Aorta (tissue), 5 donors: ENCODE results near the gene IGIP. TPM values are rescaled to one million over a fixed set of nuclear protein-coding genes. Genes with fewer than 3 reads are reported as not detected.
A peak's percentile ranks its signal among the peaks of the same experiment; 100 is the strongest.

Experiments
- ATAC-seq: fragments of 200-7000 bp; cut with Tn5 transposase; one replicate; pipeline ENCODE4 v1.9.1; 2022; ENCODE audit warnings: moderate library complexity; ENCODE audit not compliant: low FRiP score
- DNase-seq, 2 donors: peaks; one replicate each; pipeline ENCODE4 v3.0.0-alpha.2; 2020
- H3K27ac ChIP-seq, 2 donors: one replicate each; pipeline ENCODE4 v1.5.1; 2013; ENCODE audit warnings: low read length in 2 of 2, mild to moderate bottlenecking in 2 of 2, moderate library complexity in 2 of 2, control low read depth in 1 of 2, inconsistent platforms in 1 of 2, low read depth in 1 of 2
- H3K27me3 ChIP-seq, 2 donors: one replicate each; pipeline ENCODE4 v1.6.1; 2013; ENCODE audit warnings: control low read depth in 1 of 2, low read length in 1 of 2, mild to moderate bottlenecking in 1 of 2, moderate library complexity in 1 of 2; ENCODE audit not compliant: insufficient read depth in 2 of 2, control insufficient read depth in 1 of 2
- H3K36me3 ChIP-seq, 2 donors: one replicate each; pipeline ENCODE4 v1.6.1; 2013; ENCODE audit warnings: control low read depth in 1 of 2, low read length in 1 of 2, mild to moderate bottlenecking in 1 of 2; ENCODE audit not compliant: insufficient read depth in 2 of 2, control insufficient read depth in 1 of 2
- H3K4me1 ChIP-seq, 2 donors: one replicate each; pipeline ENCODE4 v1.6.1; 2013; ENCODE audit warnings: low read length in 2 of 2, control low read depth in 1 of 2, mild to moderate bottlenecking in 1 of 2, moderate library complexity in 1 of 2; ENCODE audit not compliant: insufficient read depth in 2 of 2, control insufficient read depth in 1 of 2
- H3K4me3 ChIP-seq, 2 donors: one replicate each; pipeline ENCODE4 v1.5.1; 2013; ENCODE audit warnings: low read length in 2 of 2, control low read depth in 1 of 2, mild to moderate bottlenecking in 1 of 2
- H3K9me3 ChIP-seq: one replicate; pipeline ENCODE4 v1.6.1; 2013; ENCODE audit warnings: mild to moderate bottlenecking, low read length; ENCODE audit not compliant: control insufficient read depth
- WGBS, 2 donors: extraction: QIAGEN DNeasy Blood & Tissue Kit; methylation state at CpG; one replicate each; pipeline ENCODE4 v1.1.7; 2013; 5-methylcytosine and 5-hydroxymethylcytosine counted together
- intact Hi-C, 2 donors: fragments of 100-400 bp; cut with DNase I; formaldehyde crosslinking; loops; one replicate each; pipeline versions ENCODE4 v1.14.2 to v1.15.0; 2022
- polyA plus RNA-seq, 2 donors: library from polyadenylated mRNA; stranded (reverse); fragments of 200-250 nt; gene quantifications; one replicate each; pipeline ENCODE4 v1.2.3, GENCODE V29; 2013
- total RNA-seq, 2 donors: library from RNA; stranded (reverse); fragmentation: NEBNext Ultra II Directional; extraction: Animal tissue kit (Norgen Biotek cat#: 25700); gene quantifications; one replicate each; pipeline ENCODE4 v1.2.1, GENCODE V29; 2021
- donor health status: healthy with polysubstance abuse.
- donor health status: Bipolar disorder and iron deficiency.
- donor health status: DM: no; HTN: no; CAD: no.
- donor health status: DM: no; HTN: no; CAD: no.
- donor health status: DM: yes; HTN: yes; CAD: no.

Gene IGIP
- total and polyA plus RNA-seq, 4 donors = 12.9 to 29.1 (median 23.6) TPM

- intact Hi-C loops = no loop called here
- 71 to 74% methylated on average over 24 of the region's 24 CpGs for WGBS, 2 donors
- Histone ChIP-seq H3K27me3 (no peaks in the 10 kb centered on the region), H3K4me1 (no peaks in the 10 kb centered on the region), H3K36me3 (no peaks in the 10 kb centered on the region), H3K27ac (no peak overlapping the region), H3K4me3 (peak overlapping the region; percentile 54 to 83), H3K9me3 (no peaks in the 10 kb centered on the region)
- no peak for DNase-seq
- ATAC-seq = no peak
Measured at GRCh38 chr5:140109018-140109758, 16.5 kb upstream of the IGIP start.

GRCh38 chr5:140109759-140110645 is 15.7 kb upstream of the IGIP start:
- 87 to 93% methylated on average over 2 of the region's 2 CpGs for WGBS, 2 donors

GRCh38 chr5:140110646-140110957 is 15.1 kb upstream of the IGIP start:
- Histone ChIP-seq H3K36me3 (no peaks in the 10 kb centered on the region), H3K4me3 (no peak overlapping the region), H3K27ac (no peak overlapping the region), H3K9me3 (no peaks in the 10 kb centered on the region), H3K27me3 (no peaks in the 10 kb centered on the region), H3K4me1 (no peaks in the 10 kb centered on the region)
- intact Hi-C loops = loop anchor here in 1 of 2 donors (5.0 kb wide), 1 partner anchor 37 kb away; no protein-coding TSS in a partner anchor
- ATAC-seq (no peak), DNase-seq (no peak)
- WGBS, 2 donors = 39 to 61% methylated on average over 1 of the region's 1 CpG

More at GRCh38 chr5:140109759-140110645, 15.7 kb upstream of the IGIP start:
- ATAC-seq (no peak), DNase-seq (no peak)
- intact Hi-C loops = loop anchor here in 1 of 2 donors (5.0 kb wide), 1 partner anchor 37 kb away; no protein-coding TSS in a partner anchor
- Histone ChIP-seq H3K27ac (no peak overlapping the region), H3K4me1 (no peaks in the 10 kb centered on the region), H3K4me3 (no peak overlapping the region), H3K36me3 (no peaks in the 10 kb centered on the region), H3K27me3 (no peaks in the 10 kb centered on the region), H3K9me3 (no peaks in the 10 kb centered on the region)

- DNase-seq (no peak), ATAC-seq (no peak)
- no peaks in the 10 kb centered on the region for H3K27me3 ChIP-seq
- peak overlapping the region in 1 of 2 donors; percentile 3 for H3K27ac ChIP-seq
- no peaks in the 10 kb centered on the region for H3K9me3 ChIP-seq
- no peaks in the 10 kb centered on the region for H3K4me1 ChIP-seq
- no peak overlapping the region for H3K4me3 ChIP-seq
- intact Hi-C loops = loop anchor here in 1 of 2 donors (5.0 kb wide), 1 partner anchor 36 kb away; no protein-coding TSS in a partner anchor
- WGBS, 2 donors = 88% methylated on average over 18 of the region's 18 CpGs
- H3K36me3 ChIP-seq = no peaks in the 10 kb centered on the region
Measured at GRCh38 chr5:140111011-140111858, 14.5 kb upstream of the IGIP start.

- 79 to 88% methylated on average over 8 of the region's 8 CpGs for WGBS, 2 donors
- ATAC-seq (no peak), DNase-seq (no peak)
- no peaks in the 10 kb centered on the region for H3K27me3 ChIP-seq
- no peak overlapping the region for H3K4me3 ChIP-seq
- no peaks in the 10 kb centered on the region for H3K9me3 ChIP-seq
- H3K36me3 ChIP-seq = no peaks in the 10 kb centered on the region
- H3K27ac ChIP-seq = peak overlapping the region; percentile 18 to 46
- intact Hi-C loops = loop anchor here in 1 of 2 donors (5.0 kb wide), 1 partner anchor 35 kb away; no protein-coding TSS in a partner anchor
- no peaks in the 10 kb centered on the region for H3K4me1 ChIP-seq
Measured at GRCh38 chr5:140111859-140112551, 13.7 kb upstream of the IGIP start.

GRCh38 chr5:140112685-140113179 is 13.0 kb upstream of the IGIP start:
- 4% methylated on average over 12 to 13 of the region's 13 CpGs for WGBS, 2 donors
- H3K27ac ChIP-seq = peak overlapping the region; percentile 18 to 87

GRCh38 chr5:140113180-140113698 is 12.5 kb upstream of the IGIP start:
- Histone ChIP-seq H3K27me3 (no peaks in the 10 kb centered on the region), H3K4me3 (peak overlapping the region; percentile 76 to 77), H3K4me1 (peaks cover 0 to 3% of the 10 kb centered on the region in 2 donors), H3K36me3 (no peaks in the 10 kb centered on the region), H3K9me3 (no peaks in the 10 kb centered on the region), H3K27ac (peak overlapping the region; percentile 18 to 87)
- 0 to 1% methylated on average over 12 to 28 of the region's 28 CpGs for WGBS, 2 donors
- ATAC-seq (peak; percentile 26), DNase-seq (peak; percentile 53 to 75)
- intact Hi-C loops = loop anchor here in 1 of 2 donors (5.0 kb wide), 1 partner anchor 34 kb away; no protein-coding TSS in a partner anchor

More at GRCh38 chr5:140112685-140113179, 13.0 kb upstream of the IGIP start:
- Histone ChIP-seq H3K4me1 (peaks cover 0 to 3% of the 10 kb centered on the region in 2 donors), H3K27me3 (no peaks in the 10 kb centered on the region), H3K36me3 (no peaks in the 10 kb centered on the region), H3K4me3 (peak overlapping the region; percentile 76 to 77), H3K9me3 (no peaks in the 10 kb centered on the region)
- intact Hi-C loops = loop anchor here in 1 of 2 donors (5.0 kb wide), 1 partner anchor 35 kb away; no protein-coding TSS in a partner anchor
- DNase-seq (no peak), ATAC-seq (no peak)
